HCT116 (cell line): Measurements from ENCODE around the gene FN3K. TPM values are rescaled to one million over a fixed set of nuclear protein-coding genes. Genes with fewer than 3 reads are reported as not detected.

ENCODE experiments used
- ATAC-seq: fragments of 200-7000 bp; cut with Tn5 transposase; 2 replicates; pipeline ENCODE4 v1.9.1; 2020; ENCODE audit warnings: mild to moderate bottlenecking, moderate library complexity
- BruUV-seq: library from RNA; stranded (reverse); fragments of 400-500 nt; replicated peaks from 2 replicates; lab custom pipeline; 2021; lab: Mats Ljungman, UMichigan
- CTCF ChIA-PET: fragments of 300-600 bp; sonication (Branson Sonifier 250); formaldehyde crosslinking; loops from one replicate; lab custom pipeline; 2021; ENCODE audit warnings: antibody characterized with exemption; lab: Charles Lee
- POLR2A ChIA-PET: fragments of 300-600, 350-600 bp; sonication (Branson Sonifier 250); formaldehyde crosslinking; loops from one replicate; lab custom pipeline; 2021; ENCODE audit warnings: antibody characterized with exemption; lab: Charles Lee
- RAD21 ChIA-PET, 2 experiments: fragments of 300-600 bp; sonication (Branson Sonifier 250); formaldehyde crosslinking; loops; one replicate each; lab custom pipeline; 2023; ENCODE audit warnings: low total read pairs in 2 of 2; ENCODE audit not compliant: uncharacterized antibody in 2 of 2, unreplicated experiment in 2 of 2, low non-redundant PET in 1 of 2; lab: Charles Lee
- DNase-seq: peaks from one replicate; pipeline ENCODE4 v3.0.0-alpha.2; 2010; ENCODE audit warnings: low read depth, low spot score
- H2AFZ ChIP-seq: fragments of 200-600 bp; shearing (Covaris generic), sonication (generic); 2 replicates; pipeline ENCODE4 v1.6.1; 2017; ENCODE audit warnings: low read depth, mixed run types, mixed read lengths, antibody characterized with exemption, low read length; ENCODE audit not compliant: poor library complexity, severe bottlenecking
- H3K27ac ChIP-seq: 2 replicates; pipeline ENCODE4 v1.5.1; 2012; ENCODE audit warnings: low read depth, low read length
- H3K27me3 ChIP-seq: fragments of 200-600 bp; sonication (generic); 2 replicates; pipeline ENCODE4 v1.6.1; 2016; ENCODE audit warnings: mixed run types, low read length, mixed read lengths; ENCODE audit not compliant: insufficient read depth
- H3K36me3 ChIP-seq, 2 experiments: fragments of 200-500 bp in 1 of 2; fragments of 200-600 bp in 1 of 2; sonication (Bioruptor generic) in 1 of 2; sonication (generic) in 1 of 2; 2 replicates each; pipeline versions ENCODE4 v1.5.1 to v1.6.1; 2014 to 2016; ENCODE audit warnings: low read length in 2 of 2, inconsistent platforms in 1 of 2, mixed read lengths in 1 of 2, mixed run types in 1 of 2; ENCODE audit not compliant: insufficient read depth in 2 of 2, control insufficient read depth in 1 of 2
- H3K4me1 ChIP-seq, 2 experiments: fragments of 200-600 bp in 1 of 2; sonication (generic) in 1 of 2; 2 replicates each; pipeline versions ENCODE4 v1.5.1 to v1.6.1; 2012 to 2017; ENCODE audit warnings: low read length in 2 of 2, inconsistent platforms in 1 of 2, mild to moderate bottlenecking in 1 of 2, mixed read lengths in 1 of 2, mixed run types in 1 of 2, moderate library complexity in 1 of 2; ENCODE audit not compliant: insufficient read depth in 2 of 2, control insufficient read depth in 1 of 2
- H3K4me2 ChIP-seq: fragments of 200-600 bp; sonication (generic); 2 replicates; pipeline ENCODE4 v1.6.1; 2017; ENCODE audit warnings: mixed run types, low read length, mixed read lengths
- H3K4me3 ChIP-seq, 2 experiments: fragments of 200-600 bp in 1 of 2; sonication (generic) in 1 of 2; replicated peaks in 1 of 2; 2 replicates each; pipeline ENCODE4 v1.5.1; 2011 to 2016; ENCODE audit warnings: low read length in 2 of 2, control low read depth in 1 of 2, low read depth in 1 of 2, mild to moderate bottlenecking in 1 of 2, mixed read lengths in 1 of 2, mixed run types in 1 of 2
- H3K79me2 ChIP-seq: fragments of 200-600 bp; sonication (generic); 2 replicates; pipeline ENCODE4 v1.6.1; 2017; ENCODE audit warnings: mild to moderate bottlenecking, mixed run types, low read length, moderate library complexity, mixed read lengths; ENCODE audit not compliant: insufficient read depth
- H3K9ac ChIP-seq: fragments of 200-600 bp; sonication (generic); 2 replicates; pipeline ENCODE4 v1.6.1; 2016; ENCODE audit warnings: low read length, mixed read lengths
- H3K9me2 ChIP-seq: fragments of 200-600 bp; sonication (generic), shearing (Covaris generic); 2 replicates; pipeline ENCODE4 v1.6.1; 2017; ENCODE audit warnings: mixed run types, mild to moderate bottlenecking, moderate library complexity; ENCODE audit not compliant: insufficient read depth
- H3K9me3 ChIP-seq, 2 experiments: fragments of 200-500 bp in 1 of 2; fragments of 200-600 bp in 1 of 2; sonication (Bioruptor generic) in 1 of 2; sonication (generic) in 1 of 2; 2 replicates each; pipeline ENCODE4 v1.6.1; 2014 to 2017; ENCODE audit warnings: low read length in 2 of 2, mixed read lengths in 2 of 2, inconsistent platforms in 1 of 2, low read depth in 1 of 2, mild to moderate bottlenecking in 1 of 2, mixed run types in 1 of 2, moderate library complexity in 1 of 2; ENCODE audit not compliant: control insufficient read depth in 1 of 2, insufficient read depth in 1 of 2
- H4K20me1 ChIP-seq: fragments of 200-600 bp; sonication (generic), shearing (Covaris generic); 2 replicates; pipeline ENCODE4 v1.6.1; 2017; ENCODE audit warnings: mixed run types, mild to moderate bottlenecking, moderate library complexity; ENCODE audit not compliant: insufficient read depth
- ATF3 ChIP-seq: IDR thresholded peaks from 2 replicates; pipeline ENCODE4 v1.6.1; 2012
- CBX3 ChIP-seq: IDR thresholded peaks from 2 replicates; pipeline ENCODE4 v1.6.1; 2012; ENCODE audit warnings: low read depth
- CEBPB ChIP-seq: IDR thresholded peaks from 2 replicates; pipeline ENCODE4 v1.6.1; 2012; ENCODE audit warnings: low read depth
- CTCF ChIP-seq, 3 experiments: fragments of 200-600 bp in 1 of 3; sonication (generic) in 1 of 3; IDR thresholded peaks in 2 of 3; conservative IDR thresholded peaks in 1 of 3; 2 replicates each; pipeline ENCODE4 v1.5.1; 2012 to 2017; ENCODE audit warnings: low read depth in 2 of 3, low read length in 2 of 3, antibody characterized with exemption in 1 of 3, borderline replicate concordance in 1 of 3, control low read depth in 1 of 3, mild to moderate bottlenecking in 1 of 3, mixed read lengths in 1 of 3, mixed run types in 1 of 3, moderate library complexity in 1 of 3; ENCODE audit not compliant: insufficient read depth in 1 of 3
- EZH2 ChIP-seq: fragments of 200-600 bp; sonication (generic); IDR thresholded peaks from 2 replicates; pipeline ENCODE4 v1.6.1; 2017; ENCODE audit warnings: antibody characterized with exemption, mixed run types
- EZH2phosphoT487 ChIP-seq: fragments of 200-600 bp; IDR thresholded peaks from 2 replicates; pipeline ENCODE4 v1.6.1; 2018; ENCODE audit warnings: antibody characterized with exemption, borderline replicate concordance
- FOSL1 ChIP-seq: IDR thresholded peaks from 2 replicates; pipeline ENCODE4 v1.6.1; 2012; ENCODE audit warnings: low read depth
- POLR2A ChIP-seq: IDR thresholded peaks from 2 replicates; pipeline ENCODE4 v1.7.0; 2011; ENCODE audit warnings: borderline replicate concordance; ENCODE audit not compliant: insufficient read depth, insufficient read length; ENCODE audit errors: extremely low read depth
- RAD21 ChIP-seq: IDR thresholded peaks from 2 replicates; pipeline ENCODE4 v1.6.1; 2012; ENCODE audit warnings: low read depth, mild to moderate bottlenecking
- REST ChIP-seq: IDR thresholded peaks from 2 replicates; pipeline ENCODE4 v1.6.1; 2012; ENCODE audit warnings: low read depth
- SIN3A ChIP-seq: IDR thresholded peaks from 2 replicates; pipeline ENCODE4 v1.6.1; 2012; ENCODE audit warnings: low read depth
- SP1 ChIP-seq: IDR thresholded peaks from 2 replicates; pipeline ENCODE4 v1.6.1; 2012; ENCODE audit warnings: low read depth
- SRF ChIP-seq: IDR thresholded peaks from 2 replicates; pipeline ENCODE4 v1.6.1; 2012; ENCODE audit warnings: low read depth
- TCF7L2 ChIP-seq: IDR thresholded peaks from 2 replicates; pipeline ENCODE4 v1.7.0; 2011; ENCODE audit warnings: borderline replicate concordance, inconsistent platforms; ENCODE audit not compliant: insufficient read depth, insufficient read length; ENCODE audit errors: extremely low read depth
- YY1 ChIP-seq: IDR thresholded peaks from 2 replicates; pipeline ENCODE4 v1.6.1; 2011; ENCODE audit warnings: low read length, low read depth, moderate library complexity, mild to moderate bottlenecking; ENCODE audit not compliant: insufficient replicate concordance; ENCODE audit errors: extremely low read depth
- ZBTB33 ChIP-seq: IDR thresholded peaks from 2 replicates; pipeline ENCODE4 v1.6.1; 2011; ENCODE audit warnings: mild to moderate bottlenecking, low read length, moderate library complexity; ENCODE audit not compliant: insufficient replicate concordance; ENCODE audit errors: extremely low read depth
- ZNF274 ChIP-seq: fragments of 200-500 bp; sonication (Bioruptor generic); IDR thresholded peaks from 2 replicates; pipeline ENCODE4 v1.6.1; 2014; ENCODE audit warnings: mild to moderate bottlenecking, low read depth, low read length, inconsistent platforms
- intact Hi-C: fragments of 100-400 bp; cut with micrococcal nuclease; formaldehyde crosslinking; loops from 2 replicates; pipeline ENCODE4 v1.10.0; 2022
- total RNA-seq: library from RNA; stranded (reverse); gene quantifications from one replicate; pipeline ENCODE4 v1.2.1, GENCODE V29; 2021; ENCODE audit not compliant: unreplicated experiment

Gene FN3K
- total RNA-seq, 1 experiment from 2014 or later: 9.9 TPM

- Histone ChIP-seq H4K20me1 (no peaks in the 10 kb centered on the region), H3K9me2 (no peaks in the 10 kb centered on the region), H3K79me2 (no peaks in the 10 kb centered on the region), H3K4me1 (peaks cover 7 to 11% of the 10 kb centered on the region in 2 experiments; a peak in 2 of 4 replicates), H3K36me3 (no peaks in the 10 kb centered on the region), H3K4me2 (peak overlapping the region; percentile 74), H3K4me3 (peak overlapping the region; percentile 59 to 62), H2AFZ (no peak overlapping the region), H3K27me3 (no peaks in the 10 kb centered on the region), H3K9me3 (peaks cover 16 to 24% of the 10 kb centered on the region in 2 experiments; a peak in 3 of 4 replicates), H3K9ac (peak overlapping the region; percentile 40), H3K27ac (no peak overlapping the region; the same call in 1 of the 2 replicates)
- intact Hi-C loops: no loop called here
- ATAC-seq (no peak), DNase-seq (no peak)
- CTCF ChIA-PET: no interaction called here
- TF ChIP-seq FOSL1 (no peak), SIN3A (no peak), EZH2phosphoT487 (no peak), CTCF (IDR thresholded peaks at IDR 0.05 in 2 of 3, conservative IDR thresholded peaks at IDR 0.05 in 1 of 3; ENCODE audit: borderline replicate concordance in 1 of 3, insufficient read depth in 1 of 3, low read depth in 2 of 3, low read length in 2 of 3) (no peak), REST (no peak), ZNF274 (no peak), CBX3 (no peak), TCF7L2 (no peak), EZH2 (no peak), CEBPB (no peak), RAD21 (no peak), ZBTB33 (no peak), ATF3 (no peak), SP1 (no peak), YY1 (no peak), POLR2A (no peak), SRF (no peak)
- POLR2A ChIA-PET: no interaction called here
- RAD21 ChIA-PET: no interaction called here
- no TSS peak for BruUV-seq
These were observed 37.7 kb upstream of the FN3K start for GRCh38 chr17:82697808-82698064.
